ENCODE measurements around the gene ZNF816.

Gene ZNF816

DNA sequence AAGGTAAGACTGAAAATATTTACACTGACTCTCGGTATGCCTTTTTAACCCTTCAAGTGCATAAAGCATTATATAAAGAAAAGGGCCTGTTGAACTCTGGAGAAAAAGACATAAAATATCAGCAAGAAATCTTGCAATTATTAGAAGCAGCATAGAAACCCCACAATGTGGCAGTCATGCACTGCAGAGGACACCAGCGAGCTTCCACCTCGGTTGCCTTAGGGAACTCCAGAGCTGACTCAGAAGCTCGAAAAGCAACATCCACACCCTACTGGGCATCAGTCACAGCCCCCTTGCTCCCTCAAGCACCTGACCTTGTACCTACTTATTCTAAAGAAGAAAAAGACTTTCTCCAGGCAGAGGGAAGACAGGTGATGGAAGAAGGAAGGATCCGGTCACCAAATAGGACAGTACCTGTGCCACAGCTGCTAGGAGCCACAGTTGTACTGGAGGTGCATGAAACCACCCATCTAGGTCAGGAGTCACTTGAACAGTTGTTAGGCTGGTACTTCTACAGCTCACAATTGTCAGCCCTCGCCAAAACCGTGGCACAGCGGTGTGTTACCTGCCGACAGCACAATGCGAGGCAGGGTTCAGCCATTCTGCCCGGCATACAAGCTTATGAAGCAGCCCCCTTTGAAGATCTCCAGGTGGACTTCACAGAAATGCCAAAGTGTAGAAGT, 2.9 kb downstream of the ZNF816 start:
- no peak for DNase-seq (ENCODE audit: low spot score)
- TF ChIP-seq CTCF (IDR thresholded peaks at IDR 0.05; ENCODE audit: extremely low read depth, missing control alignments), result no peak

DNA sequence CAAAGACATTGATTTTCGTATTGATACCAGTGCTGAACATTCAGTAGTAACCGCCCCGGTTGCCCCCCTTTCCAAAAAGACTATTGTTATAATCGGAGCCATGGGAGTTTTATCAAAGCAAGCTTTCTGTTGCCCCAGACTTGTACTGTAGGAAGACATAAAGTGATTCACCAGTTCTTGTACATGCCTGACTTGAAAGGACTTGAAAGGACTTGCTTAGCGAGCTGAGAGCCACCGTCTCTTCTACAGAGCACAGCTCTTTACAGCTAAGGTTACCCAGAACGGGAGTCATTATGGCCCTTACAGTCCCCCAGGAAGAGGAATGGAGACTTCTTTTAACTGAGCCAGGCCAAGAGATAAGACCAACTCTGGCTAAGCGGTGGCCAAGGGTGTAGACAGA, 5.1 kb downstream of the ZNF816 start:
- no peak for TF ChIP-seq CTCF (IDR thresholded peaks at IDR 0.05; ENCODE audit: extremely low read depth, missing control alignments)
- no peak for DNase-seq (ENCODE audit: low spot score)

DNA sequence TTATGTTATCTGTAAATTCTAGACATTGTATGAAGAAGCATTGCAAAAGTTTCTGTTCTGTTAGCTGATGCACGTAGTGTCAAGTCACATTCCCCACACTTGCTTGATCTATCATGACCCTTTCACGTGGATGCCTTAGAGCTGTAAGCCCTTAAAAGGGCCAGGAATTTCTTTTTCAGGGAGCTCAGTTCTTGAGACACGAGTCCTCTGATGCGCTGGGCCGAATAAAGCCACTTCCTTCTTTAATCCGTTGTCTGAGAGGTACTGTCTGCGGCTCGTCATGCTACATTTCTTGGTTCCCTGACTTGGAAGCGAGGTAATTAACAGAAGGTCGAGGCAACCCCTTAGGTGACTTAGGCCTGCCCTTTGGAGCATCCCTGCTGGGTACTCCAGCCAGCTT, 5.8 kb downstream of the ZNF816 start:
- DNase-seq (ENCODE audit: low spot score), result no peak
- no peak for TF ChIP-seq CTCF (IDR thresholded peaks at IDR 0.05; ENCODE audit: extremely low read depth, missing control alignments)

DNA sequence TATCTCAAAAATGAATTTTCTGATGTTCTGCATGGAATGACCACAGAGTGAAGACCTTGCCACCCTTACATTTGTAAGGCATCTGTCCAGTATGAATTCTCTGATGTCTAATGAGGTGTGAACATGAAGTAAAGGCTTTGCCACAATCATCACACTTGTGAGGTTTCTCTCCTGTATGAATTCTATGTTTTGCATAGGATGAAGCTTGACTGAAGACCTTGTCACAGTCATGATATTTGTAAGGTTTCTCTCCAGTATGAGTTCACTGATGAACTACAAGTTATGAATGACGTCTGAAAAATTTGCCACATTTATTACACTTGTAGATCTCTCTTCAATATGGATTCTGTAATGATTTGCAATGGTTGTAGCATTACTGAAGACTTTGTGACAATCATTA, 13.3 kb downstream of the ZNF816 start:
- DNase-seq (ENCODE audit: low spot score), result no peak
- TF ChIP-seq CTCF (IDR thresholded peaks at IDR 0.05; ENCODE audit: extremely low read depth, missing control alignments), result no peak

DNA sequence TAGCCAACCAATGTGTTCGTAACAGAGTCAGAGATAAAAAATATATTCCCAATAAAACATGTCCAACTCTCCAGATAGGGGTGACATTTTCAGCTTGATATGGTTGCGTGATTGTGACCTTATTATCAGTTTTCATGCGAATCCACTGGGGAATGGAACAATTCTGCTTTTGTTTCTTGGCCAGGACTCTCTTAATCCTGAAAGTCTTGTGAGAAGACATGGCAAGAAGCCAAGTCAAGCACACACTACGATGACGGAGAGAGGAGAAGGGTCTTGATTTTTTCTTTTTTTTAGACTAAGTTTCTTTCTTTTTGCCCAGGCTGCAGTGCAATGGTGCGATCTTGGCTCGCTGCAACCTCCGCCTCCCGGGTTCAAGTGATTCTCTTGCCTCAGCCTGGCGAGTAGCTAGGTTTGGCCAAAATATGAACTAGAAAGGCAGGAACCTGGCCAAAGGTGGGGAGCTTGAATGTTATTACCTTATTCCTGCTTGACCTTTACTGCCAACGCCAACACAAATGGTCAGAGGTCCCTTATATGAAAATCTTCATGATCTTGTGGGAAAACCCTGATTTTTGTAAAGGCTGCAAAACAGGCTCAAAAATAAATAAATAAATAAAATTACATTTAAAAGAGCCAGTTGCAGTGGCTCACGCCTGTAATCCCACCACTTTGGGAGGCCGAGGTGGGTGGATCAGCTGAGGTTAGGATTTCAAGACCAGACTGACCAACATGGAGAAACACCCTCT, 14.5 kb downstream of the ZNF816 start:
- TF ChIP-seq CTCF (IDR thresholded peaks at IDR 0.05; ENCODE audit: extremely low read depth, missing control alignments), result no peak
- no peak for DNase-seq (ENCODE audit: low spot score)

GRCh38 chr19:52946322-52947310, 16.1 kb downstream of the ZNF816 start:
- TF ChIP-seq CTCF (IDR thresholded peaks at IDR 0.05; ENCODE audit: extremely low read depth, missing control alignments), result no peak
- peak; percentile 15 for DNase-seq (ENCODE audit: low spot score)
